T47D (cell line): ENCODE results near the gene ZNF653.

Experiments
- DNase-seq, 2 experiments: peaks; one replicate each; pipeline versions ENCODE4 v3.0.0 to v3.0.0-alpha.2; 2011 to 2012; ENCODE audit warnings: low read depth in 1 of 2, low spot score in 1 of 2
- JUND ChIP-seq: IDR thresholded peaks from 2 replicates; pipeline ENCODE4 v1.6.1; 2012; ENCODE audit warnings: low read depth
- in situ Hi-C: cut with HindIII; loops from 2 replicates; pipeline ENCODE4 v1.10.0; 2016; ENCODE audit warnings: low sequenced_read_pairs, low pct_unique_long_range_greater_than_20kb

ZNF653 gene

DNA sequence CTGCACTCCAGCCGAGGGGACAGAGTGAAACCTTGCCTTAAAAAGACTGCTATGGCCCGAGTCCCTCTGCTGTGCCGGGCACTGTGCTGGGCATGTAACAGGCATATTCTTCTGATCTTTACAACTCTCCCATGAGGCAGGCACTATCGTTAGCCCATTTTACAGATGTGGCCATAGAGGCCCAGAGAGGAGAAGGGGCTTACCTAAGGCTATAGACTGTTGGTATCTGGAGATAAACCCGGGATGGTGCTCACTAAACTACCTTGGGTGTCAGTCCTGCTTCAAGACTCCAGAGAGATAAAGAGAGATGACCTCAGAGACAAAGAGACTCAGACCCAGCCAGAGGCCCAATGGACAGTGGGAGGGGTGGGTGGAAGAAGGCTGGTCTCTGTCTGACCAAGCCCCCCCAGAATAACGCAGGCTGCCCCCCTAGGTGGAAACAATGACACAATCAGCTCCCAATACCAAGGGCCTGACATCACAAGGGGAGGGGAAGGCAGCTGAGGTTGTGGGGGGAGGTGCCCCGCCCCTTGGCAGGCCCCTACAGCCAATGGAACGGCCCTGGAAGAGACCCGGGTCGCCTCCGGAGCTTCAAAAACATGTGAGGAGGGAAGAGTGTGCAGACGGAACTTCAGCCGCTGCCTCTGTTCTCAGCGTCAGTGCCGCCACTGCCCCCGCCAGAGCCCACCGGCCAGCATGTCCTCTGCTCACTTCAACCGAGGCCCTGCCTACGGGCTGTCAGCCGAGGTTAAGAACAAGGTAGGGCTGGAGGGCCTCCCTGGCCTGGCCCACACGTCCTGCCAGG, 32.8 kb upstream of the ZNF653 start, which contains the start of gene CNN1:
Gene CNN1 (plus strand): TSS at position 620 of the 805 bp plus-strand sequence. CDS start 77 bp downstream, at position 697.
- TF ChIP-seq JUND, result no peak
- no peak for DNase-seq
- in situ Hi-C loops, result no loop called here

DNA sequence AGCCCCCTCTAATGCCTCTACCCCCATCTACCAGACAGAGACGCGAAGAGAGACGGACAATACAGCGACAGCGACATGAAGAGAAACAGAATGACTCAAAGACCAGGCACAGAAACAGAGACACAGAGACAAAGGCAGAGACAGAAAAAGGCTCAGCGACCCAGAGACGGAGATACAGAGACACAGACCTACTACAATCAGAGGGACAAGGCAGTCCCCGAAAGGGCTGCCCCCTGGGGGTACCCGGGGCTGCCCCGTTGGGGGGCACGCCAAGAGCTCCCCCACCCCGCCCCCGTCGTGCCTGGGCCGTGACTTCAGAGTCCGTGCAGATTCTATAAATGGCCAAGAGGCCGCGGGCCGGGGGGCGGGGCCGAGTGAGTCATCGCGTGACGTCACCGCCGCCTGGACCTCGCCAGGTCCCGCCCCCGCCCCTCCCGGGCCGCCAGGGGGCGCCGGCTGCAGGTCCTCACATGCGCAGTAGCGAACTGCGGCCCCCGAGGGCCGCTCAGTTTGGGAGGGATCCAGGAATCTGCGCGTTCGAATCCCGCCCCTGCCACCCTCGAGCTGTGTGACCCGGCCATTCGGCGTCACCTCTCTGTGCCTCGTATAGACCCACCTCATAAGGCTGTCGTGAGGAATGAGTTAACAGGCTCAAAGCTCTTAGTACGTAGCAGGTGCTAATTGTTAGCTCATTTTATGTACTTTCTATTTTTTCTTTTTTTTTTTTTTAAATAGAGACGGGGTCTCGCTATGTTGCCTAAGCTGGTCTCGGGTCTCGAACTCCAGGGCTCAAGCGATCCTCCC, 30.4 kb upstream of the ZNF653 start:
- in situ Hi-C loops, result no loop called here
- TF ChIP-seq JUND, result no peak
- DNase-seq, result peak; percentile 75 to 89

DNA sequence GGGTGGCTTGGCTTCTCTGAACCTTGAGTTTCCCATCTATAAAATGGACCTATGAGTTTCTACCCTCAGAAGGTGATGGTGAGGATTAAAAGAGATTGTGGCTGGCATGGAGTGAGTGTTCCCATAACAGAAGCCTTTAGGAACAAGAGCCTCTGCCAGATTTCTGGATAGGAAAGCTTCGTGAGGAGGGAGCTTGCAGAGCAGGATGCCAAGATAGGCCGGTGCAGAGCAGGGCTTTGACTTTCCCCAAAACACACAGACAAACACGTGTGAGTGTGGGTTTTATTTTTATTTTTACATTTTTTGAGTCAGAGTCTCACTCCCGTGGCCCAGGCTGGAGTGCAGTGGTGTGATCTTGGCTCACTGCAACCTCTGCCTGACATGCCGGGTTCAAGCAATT, 29.3 kb upstream of the ZNF653 start:
- no peak for TF ChIP-seq JUND
- in situ Hi-C loops, result no loop called here
- no peak for DNase-seq

DNA sequence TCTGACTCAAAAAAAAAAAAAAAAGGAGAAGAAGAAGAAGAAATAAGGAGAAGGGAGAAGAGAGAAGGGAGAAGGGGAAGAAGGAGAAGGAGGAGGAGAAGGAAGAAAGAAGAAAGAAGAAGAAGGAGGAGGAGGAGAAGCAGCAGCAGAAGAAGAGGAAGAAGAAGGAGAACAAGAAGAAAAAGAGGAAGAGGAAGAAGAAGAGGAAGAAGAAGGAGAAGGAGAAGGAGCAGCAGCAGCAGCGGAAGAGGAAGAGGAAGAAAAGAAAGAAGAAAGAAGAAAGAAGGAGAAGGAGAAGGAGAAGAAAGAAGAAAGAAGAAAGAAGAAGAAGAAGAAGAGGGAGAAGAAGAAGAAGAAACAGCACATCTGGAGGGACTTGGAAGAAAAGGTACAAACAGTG, 28.9 kb upstream of the ZNF653 start:
- in situ Hi-C loops, result no loop called here
- TF ChIP-seq JUND, result no peak
- no peak for DNase-seq

DNA sequence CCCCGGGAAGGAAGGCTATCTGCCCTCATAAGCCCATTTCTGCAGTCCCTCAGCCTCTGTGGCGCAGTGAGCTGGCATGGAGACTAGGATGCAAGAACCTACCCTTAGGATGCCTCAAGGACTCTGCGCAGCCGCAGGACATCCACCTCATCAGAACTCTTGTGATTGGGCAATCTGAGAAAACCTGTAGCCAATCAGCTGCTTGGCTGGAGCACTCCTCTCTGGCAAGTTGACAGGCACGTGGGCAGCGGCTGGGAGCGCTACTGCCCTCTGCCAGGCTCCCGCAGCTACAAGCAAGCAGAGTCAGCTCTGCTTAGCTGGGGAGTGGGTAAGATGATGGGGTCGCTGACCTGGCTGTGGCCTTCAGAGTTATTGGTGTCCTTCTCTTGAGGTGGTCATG, 24.8 kb upstream of the ZNF653 start:
- DNase-seq, result peak; percentile 80 to 97
- in situ Hi-C loops, result no loop called here
- TF ChIP-seq JUND, result no peak

DNA sequence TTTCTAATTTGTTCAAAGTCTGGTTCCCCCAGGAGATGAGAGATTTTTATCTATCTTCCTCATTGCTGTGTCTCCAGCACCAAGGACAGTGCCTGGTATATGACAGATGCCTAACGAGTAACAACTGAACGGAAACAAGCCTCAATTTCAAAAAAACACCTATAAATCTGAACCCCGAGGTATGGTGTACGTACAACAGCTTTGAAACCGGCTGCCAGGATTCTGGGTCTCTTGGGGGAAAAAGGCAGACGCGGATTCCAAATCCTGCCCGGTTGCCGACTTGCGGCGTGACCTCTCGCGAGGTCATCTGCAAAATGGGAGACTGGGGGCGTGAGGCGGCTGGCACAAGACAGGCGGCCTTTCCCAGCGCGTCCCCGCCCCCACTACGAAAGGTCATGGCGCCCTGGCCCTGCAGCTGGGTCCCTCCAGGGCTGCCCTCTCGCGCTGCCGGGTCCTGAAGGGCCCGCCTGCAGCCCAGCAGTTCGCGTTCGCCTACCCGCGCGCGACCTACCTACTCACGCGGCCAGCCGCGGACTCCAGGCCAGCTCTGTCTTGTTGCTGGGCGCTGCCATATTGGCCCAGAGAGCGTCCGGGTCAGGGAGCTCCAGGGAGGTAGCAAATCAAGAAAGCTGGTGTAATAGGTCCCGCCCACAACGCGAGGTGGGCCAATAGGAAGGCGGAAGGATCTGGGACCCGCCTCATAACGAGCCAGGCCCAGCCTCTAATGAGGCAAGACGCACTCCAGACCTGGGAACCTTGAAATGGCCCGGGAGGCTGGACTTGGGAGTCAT, 23.1 kb upstream of the ZNF653 start, which contains the start of gene ECSIT:
Gene ECSIT (minus strand): TSS at position 584 of the 791 bp plus-strand sequence. CDS start 9,964 bp downstream, outside the sequence.
- peak; percentile 87 to 98 for DNase-seq
- in situ Hi-C loops, result no loop called here
- TF ChIP-seq JUND, result no peak

DNA sequence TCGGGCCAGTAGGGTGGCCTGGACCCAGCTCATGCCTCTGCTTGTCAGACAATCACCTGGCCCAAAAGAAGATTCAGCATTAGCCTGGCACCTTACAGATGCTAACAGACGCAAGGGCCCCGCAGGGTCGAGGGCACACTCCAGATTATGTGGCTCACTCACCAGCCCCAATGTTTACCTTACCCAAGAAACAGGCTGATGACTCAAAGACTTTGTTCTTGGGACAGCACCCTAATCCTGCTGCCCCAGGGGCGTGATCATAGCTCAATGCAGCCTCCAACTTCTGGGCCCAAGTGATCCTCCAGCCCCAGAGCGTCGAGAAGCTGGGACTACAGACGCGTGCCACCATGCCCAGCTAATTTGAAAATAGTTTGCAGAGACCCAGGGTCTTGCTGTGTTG, 13.5 kb upstream of the ZNF653 start:
- in situ Hi-C loops, result no loop called here
- TF ChIP-seq JUND, result no peak
- no peak for DNase-seq

DNA sequence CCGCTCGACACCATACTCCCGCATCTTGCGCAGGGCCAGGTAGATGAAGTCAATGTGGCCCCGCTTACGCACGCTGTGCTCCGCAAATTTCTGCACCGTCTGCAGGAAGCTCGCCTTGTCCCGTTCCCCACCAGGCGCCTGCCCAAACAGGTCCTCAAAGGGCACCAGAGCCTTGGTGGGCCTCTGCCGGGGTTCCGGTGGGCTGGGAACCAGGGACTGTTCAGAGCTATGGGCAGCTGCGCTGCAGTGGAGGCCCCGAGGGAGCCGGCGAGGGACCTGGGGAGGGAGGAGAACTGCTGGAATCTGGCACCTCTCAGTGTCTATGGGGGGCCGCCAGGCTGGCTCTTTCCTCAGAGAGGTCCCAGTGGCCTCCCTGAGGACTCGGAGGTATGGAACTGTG, 8.3 kb upstream of the ZNF653 start:
- in situ Hi-C loops, result no loop called here
- no peak for DNase-seq
- TF ChIP-seq JUND, result no peak

DNA sequence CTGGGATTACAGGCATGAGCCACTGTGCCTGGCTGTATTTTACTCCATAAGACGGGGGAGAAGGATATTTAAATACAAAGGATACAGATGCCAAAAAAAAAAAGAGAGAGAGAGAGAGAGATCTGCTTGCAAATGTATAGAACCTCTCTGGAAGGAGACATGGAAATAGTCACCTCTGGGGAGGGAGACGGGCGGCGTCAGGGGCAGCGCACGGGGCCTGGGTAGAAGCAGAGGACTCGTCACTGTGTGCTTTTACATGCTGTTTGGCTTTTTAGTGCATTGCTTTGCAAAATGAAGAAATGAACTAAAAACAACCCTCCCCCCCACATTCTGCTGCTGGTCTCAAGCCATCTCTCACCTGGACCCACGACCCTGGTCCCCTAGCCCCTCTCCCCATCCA, 4.8 kb upstream of the ZNF653 start:
- no peak for DNase-seq
- no peak for TF ChIP-seq JUND
- in situ Hi-C loops, result no loop called here

DNA sequence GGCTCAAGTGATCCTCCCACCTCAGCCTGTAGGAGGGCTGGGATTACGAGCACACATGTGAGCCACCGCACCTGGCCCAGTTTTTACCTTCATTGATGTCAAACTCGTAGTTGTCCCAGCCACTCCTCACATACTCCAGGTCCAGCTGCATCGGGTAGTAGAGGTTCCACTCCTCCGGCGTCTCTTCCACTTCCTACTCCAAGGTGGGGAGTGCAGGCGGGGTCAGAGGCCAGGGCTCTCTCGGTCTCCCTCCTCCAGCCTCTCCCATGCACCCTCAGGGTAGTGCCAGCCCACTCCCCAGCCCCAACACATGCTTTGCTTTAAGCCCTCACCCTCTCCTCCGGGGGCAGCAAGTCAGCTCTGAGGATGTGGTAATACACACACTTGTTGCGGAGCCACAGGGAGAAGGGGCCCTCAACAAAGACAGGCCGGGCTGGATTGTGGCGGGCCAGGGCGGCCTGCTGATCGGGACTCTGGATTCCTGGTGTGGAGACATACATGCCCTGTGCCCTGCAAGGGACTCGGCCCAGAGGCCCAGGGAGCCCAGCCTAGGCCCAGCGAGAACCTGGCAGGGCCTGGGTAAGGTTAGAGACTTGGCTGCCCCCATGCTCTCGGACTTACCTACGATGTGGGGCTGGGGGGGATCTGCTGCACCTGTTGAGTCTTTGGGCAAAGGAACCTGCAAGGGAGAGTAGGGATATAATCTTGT, 1.9 kb upstream of the ZNF653 start:
- TF ChIP-seq JUND, result no peak
- DNase-seq, result no peak
- in situ Hi-C loops, result no loop called here

DNA sequence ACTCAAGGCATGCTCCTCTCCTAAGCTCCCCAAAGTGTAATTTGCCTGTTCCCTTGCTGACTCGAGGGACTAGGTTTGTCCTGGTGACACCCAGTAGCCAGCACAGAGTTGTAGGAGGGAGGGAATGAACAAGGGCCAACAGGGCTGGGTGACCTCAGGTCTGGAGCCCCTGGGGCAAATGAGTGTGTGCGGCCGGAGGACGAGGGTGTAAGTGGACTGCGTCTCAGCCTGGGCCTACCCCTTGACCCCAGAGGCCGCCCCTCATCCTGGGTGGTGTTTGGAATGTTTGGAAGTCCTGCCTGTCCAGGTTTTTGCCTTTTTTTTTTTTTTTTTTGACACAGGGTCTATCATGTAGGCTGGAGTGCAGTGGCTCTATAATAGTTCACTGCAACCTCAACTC, 1.3 kb upstream of the ZNF653 start:
- no peak for TF ChIP-seq JUND
- DNase-seq, result no peak
- in situ Hi-C loops, result no loop called here

DNA sequence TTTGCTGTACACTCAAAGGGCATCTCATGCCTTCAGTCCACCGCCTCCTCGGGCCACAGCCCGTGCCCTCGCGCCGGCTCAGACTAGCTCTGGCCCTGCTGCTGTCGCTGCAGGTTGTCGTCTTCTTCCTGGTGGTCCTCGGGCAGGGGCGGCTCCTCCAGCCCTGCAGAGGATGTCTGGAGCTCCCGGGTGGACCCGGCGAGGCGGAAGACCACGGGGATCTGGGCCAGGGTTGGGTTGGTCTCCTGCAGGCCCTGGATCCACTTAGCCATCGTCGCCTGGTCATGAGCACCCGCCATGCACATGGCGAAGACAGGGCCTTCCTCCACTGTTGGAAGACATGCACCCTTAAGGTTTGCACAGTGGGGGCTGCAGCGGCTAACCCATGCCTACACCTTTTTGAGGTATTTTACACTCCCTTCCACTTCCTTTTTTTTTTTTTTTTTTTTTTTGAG, 489 bp upstream of the ZNF653 start:
- in situ Hi-C loops, result no loop called here
- DNase-seq, result no peak
- TF ChIP-seq JUND, result no peak
